GM19239 (cell line): ENCODE results near the gene MRPL28.

ENCODE experiments used
- DNase-seq: peaks from one replicate; pipeline ENCODE4 v3.0.0; 2011; ENCODE audit warnings: low spot score; ENCODE audit not compliant: insufficient read length
- FAIRE-seq: peaks from 2 replicates; lab custom pipeline; 2011; peaks lifted over from hg19 to GRCh38; lab: Jason Lieb, UNC

The MRPL28 gene

GRCh38 chr16:375927-376816, 5.8 kb upstream of the MRPL28 start:
- DNase-seq: no peak
- FAIRE-seq: no peak

GRCh38 chr16:375212-375611, 4.9 kb upstream of the MRPL28 start:
- FAIRE-seq (no peak), DNase-seq (no peak)

GRCh38 chr16:374616-374926, 4.2 kb upstream of the MRPL28 start:
- DNase-seq (no peak), FAIRE-seq (no peak)

- DNase-seq (no peak), FAIRE-seq (no peak)
Observed at GRCh38 chr16:373848-374615, 3.7 kb upstream of the MRPL28 start.

GRCh38 chr16:373020-373598, 2.8 kb upstream of the MRPL28 start:
- no peak for DNase-seq

GRCh38 chr16:372302-372983, 2.1 kb upstream of the MRPL28 start:
- DNase-seq (no peak), FAIRE-seq (no peak)

More at GRCh38 chr16:373020-373598, 2.8 kb upstream of the MRPL28 start:
- no peak for FAIRE-seq

- FAIRE-seq (no peak), DNase-seq (no peak)
Observed at GRCh38 chr16:371515-372301, 1.4 kb upstream of the MRPL28 start.

- no peak for DNase-seq
Observed at GRCh38 chr16:370979-371514, 709 bp upstream of the MRPL28 start.

GRCh38 chr16:369866-370436, 387 bp downstream of the MRPL28 start:
- no peak for DNase-seq
- FAIRE-seq: no peak

More at GRCh38 chr16:370979-371514, 709 bp upstream of the MRPL28 start:
- FAIRE-seq: no peak

GRCh38 chr16:369275-369865, 968 bp downstream of the MRPL28 start:
- FAIRE-seq (no peak), DNase-seq (no peak)

GRCh38 chr16:368388-369158, 1.8 kb downstream of the MRPL28 start:
- FAIRE-seq (no peak), DNase-seq (no peak)

- no peak for FAIRE-seq
- DNase-seq: no peak
Observed at GRCh38 chr16:367333-367903, 2.9 kb downstream of the MRPL28 start.

GRCh38 chr16:366476-366875, 3.9 kb downstream of the MRPL28 start:
- no peak for DNase-seq

GRCh38 chr16:364595-365491, 5.5 kb downstream of the MRPL28 start:
- DNase-seq: no peak
- no peak for FAIRE-seq

More at GRCh38 chr16:366476-366875, 3.9 kb downstream of the MRPL28 start:
- FAIRE-seq: no peak

GRCh38 chr16:363766-364490, 6.4 kb downstream of the MRPL28 start:
- no peak for FAIRE-seq
- no peak for DNase-seq

- DNase-seq: no peak
- FAIRE-seq: no peak
Observed at GRCh38 chr16:363110-363765, 7.1 kb downstream of the MRPL28 start.
